ENCODE data around the gene TOGARAM2.

The TOGARAM2 gene

DNA sequence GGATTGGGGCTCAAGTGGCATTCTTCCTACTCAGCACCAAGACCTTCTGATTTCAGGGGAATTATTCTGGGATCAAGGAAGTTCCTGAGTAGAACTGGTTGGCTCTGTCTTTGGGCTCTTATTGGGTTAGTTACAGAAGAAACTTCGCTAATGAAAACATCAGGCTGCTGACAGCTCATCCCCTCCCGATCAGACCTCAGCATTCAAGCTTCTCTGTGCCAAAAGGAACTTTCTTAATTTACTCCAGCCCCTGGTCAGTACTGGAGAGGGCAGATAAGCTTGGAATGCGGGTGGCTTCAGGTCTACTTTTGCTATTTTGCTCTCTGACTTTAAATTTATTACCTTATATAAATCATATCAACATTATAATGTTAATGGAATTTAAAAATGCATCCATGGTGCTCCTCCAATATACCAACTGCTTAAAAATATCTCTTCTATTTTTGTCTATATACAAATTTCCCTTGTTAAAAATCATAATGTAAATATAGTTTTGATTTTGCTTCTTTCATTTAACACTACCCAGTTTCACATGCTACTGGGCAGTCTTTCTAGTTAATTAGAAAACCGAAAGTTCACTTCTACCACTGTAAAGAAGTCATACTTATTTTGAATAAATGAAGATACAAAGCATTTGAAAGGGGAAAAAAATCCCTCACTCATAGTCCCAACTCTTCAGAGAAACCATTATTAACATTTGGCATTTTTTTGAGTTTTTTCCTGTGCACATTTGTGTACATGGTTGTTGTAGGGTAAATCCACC, 58.8 kb downstream of the TOGARAM2 start:
- TF ChIP-seq, protein P1, sequence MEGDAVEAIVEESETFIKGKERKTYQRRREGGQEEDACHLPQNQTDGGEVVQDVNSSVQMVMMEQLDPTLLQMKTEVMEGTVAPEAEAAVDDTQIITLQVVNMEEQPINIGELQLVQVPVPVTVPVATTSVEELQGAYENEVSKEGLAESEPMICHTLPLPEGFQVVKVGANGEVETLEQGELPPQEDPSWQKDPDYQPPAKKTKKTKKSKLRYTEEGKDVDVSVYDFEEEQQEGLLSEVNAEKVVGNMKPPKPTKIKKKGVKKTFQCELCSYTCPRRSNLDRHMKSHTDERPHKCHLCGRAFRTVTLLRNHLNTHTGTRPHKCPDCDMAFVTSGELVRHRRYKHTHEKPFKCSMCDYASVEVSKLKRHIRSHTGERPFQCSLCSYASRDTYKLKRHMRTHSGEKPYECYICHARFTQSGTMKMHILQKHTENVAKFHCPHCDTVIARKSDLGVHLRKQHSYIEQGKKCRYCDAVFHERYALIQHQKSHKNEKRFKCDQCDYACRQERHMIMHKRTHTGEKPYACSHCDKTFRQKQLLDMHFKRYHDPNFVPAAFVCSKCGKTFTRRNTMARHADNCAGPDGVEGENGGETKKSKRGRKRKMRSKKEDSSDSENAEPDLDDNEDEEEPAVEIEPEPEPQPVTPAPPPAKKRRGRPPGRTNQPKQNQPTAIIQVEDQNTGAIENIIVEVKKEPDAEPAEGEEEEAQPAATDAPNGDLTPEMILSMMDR (conservative IDR thresholded peaks at IDR 0.05) = no peak
- TF ChIP-seq ZFX (IDR thresholded peaks at IDR 0.05) = no peak
- H3K27ac ChIP-seq = no peak overlapping the region

DNA sequence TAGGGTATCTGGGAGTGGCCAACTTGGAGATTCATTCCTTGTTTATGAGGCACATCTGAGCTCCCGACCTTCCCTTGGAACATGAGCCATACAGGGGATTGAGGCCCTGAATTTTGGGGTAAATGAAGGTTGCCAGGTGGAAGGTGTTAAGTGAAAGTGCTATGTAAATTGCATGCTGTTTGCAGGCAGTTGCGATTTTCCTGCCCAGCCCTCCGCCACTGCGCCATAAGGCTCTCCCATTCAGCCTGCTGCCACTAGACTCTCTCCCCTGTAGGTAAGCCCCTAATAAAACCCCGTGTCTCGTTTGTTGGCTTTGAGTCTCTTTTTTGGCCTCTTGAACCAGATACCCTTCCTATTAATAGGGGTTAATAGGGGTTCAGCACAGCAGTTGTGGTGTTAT, 59.5 kb downstream of the TOGARAM2 start:
- TF ChIP-seq, protein P1 (conservative IDR thresholded peaks at IDR 0.05) = no peak
- no peak for TF ChIP-seq ZFX (IDR thresholded peaks at IDR 0.05)
- no peak overlapping the region for H3K27ac ChIP-seq

DNA sequence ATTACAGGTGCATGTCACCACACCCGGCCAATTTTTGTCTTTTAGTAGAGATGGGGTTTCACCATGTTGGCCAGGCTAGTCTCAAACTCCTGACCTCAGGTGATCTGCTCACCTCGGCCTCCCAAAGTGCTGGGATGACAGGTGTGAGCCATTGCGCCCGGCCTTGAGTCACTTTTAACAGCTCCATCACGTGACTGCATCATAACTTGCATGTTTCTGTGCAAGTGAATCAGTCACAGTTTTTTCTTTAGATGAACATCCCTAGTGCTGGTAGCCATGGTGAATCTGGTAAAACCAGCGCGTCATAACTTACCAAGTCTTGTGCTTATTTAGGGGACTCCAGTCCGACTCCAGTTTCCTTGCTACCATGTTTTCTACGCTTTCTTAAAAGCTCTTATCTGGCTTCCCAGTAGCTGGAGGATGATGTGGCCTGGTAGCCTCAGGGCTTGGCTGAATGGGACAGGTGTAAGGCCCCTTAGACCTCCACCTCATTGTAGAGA, 60.1 kb downstream of the TOGARAM2 start:
- no peak overlapping the region for H3K27ac ChIP-seq
- TF ChIP-seq, protein P1 (conservative IDR thresholded peaks at IDR 0.05) = no peak
- TF ChIP-seq ZFX (IDR thresholded peaks at IDR 0.05) = no peak

DNA sequence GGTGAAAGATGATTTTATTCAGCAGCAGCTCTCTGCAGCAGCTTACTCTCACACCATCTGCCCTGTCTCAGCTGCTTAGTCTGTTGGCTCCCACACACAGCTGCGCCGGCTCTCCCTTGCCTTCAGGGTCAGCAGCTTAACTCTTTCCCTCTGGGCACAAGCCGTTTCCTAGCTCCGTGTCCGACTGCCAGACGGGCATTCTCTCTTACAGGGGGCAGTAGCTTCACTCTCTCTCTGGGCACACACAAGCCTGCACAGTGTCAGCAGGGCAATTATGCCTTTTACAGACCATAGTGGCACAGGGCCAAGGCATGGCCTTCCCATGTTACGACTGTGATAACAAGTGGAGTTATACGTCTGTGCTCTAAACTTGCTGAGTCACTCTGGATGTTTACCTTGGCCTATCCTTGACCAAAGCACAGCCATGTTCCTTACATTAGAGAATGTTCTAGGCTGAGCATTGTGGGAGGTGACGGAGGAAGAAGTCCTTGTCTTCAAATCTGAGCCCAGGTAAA, 61.5 kb downstream of the TOGARAM2 start:
- TF ChIP-seq ZFX (IDR thresholded peaks at IDR 0.05) = no peak
- TF ChIP-seq, protein P1 (conservative IDR thresholded peaks at IDR 0.05) = no peak
- no peak overlapping the region for H3K27ac ChIP-seq

DNA sequence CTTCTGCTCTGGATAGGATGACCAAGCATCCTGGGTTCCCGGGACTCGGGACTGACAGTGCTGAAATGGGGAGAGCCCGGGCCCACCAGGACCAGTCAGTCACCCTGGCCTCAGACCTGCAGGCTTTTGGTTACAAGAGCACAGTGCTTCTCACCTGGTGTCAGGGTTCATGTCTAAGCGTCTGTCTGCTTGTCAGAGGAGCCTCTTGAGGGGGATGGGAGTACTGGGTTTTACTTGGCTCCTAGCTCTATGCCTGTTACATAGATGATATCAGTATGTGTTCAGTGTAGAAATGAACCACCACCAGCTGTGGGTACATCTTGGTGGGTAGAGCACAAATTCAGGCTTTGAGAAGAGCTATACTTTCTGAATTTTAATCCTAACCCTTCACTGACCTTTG, 63.4 kb downstream of the TOGARAM2 start:
- H3K27ac ChIP-seq = no peak overlapping the region
- no peak for TF ChIP-seq ZFX (IDR thresholded peaks at IDR 0.05)
- TF ChIP-seq, protein P1 (conservative IDR thresholded peaks at IDR 0.05) = no peak

DNA sequence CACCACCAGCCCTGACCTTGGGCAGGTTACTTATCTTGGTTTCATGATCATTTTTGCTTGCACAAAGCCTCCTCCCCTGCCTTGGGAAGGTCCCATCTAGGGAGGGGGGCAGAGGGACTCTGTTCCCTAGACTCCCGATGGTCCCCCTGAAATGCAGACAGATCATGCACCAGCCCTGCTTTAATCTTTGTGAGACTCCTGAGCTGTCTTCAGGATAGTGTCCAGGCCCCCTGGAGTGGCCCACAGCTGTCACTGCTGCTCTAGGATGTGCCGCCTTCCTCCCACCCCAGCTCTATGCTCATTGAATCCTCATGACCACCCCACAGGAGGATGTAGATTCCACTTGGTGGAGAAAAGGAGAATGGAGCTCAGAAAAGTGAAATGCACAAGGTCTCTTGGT, 65.2 kb downstream of the TOGARAM2 start:
- TF ChIP-seq, protein P1 (conservative IDR thresholded peaks at IDR 0.05) = no peak
- TF ChIP-seq ZFX (IDR thresholded peaks at IDR 0.05) = no peak
- H3K27ac ChIP-seq = no peak overlapping the region

DNA sequence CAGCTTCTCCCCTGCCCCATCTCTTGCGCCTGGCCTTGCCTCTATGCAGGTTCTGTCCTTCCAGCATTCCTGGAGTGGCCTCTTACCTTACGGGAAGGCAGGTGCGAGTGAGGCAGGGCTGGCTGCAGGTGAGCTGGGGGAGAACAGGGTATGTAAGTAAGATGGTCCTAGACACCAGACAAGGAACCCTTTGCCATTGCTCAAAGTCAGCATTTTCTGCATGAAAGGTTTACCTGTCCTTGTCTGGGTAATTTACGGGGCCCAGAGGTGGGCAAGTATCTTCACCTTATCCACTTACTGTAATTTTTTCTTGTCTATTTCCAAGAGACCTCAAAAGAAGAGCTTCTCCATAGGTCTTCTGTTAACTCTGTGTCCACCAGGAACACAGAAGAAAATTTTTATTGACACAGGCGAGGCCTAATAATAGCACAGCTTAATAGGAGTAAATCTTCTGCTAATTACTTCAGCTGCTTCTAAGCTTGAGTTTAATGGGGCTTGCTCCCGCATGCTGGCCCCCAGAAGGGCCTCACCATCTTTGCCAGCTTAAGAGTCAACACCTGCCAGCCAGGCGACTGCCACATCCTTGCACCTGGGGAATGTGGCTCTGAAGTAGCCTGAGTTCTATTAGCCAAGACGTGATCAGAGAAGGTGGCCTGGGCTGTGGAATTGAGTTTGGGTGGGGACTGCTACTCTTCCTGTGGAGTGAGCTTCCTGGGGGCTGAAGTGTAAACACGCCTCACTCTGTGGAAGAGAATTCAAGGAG, 66.2 kb downstream of the TOGARAM2 start:
- no peak overlapping the region for H3K27ac ChIP-seq
- TF ChIP-seq ZFX (IDR thresholded peaks at IDR 0.05) = no peak
- TF ChIP-seq, protein P1 (conservative IDR thresholded peaks at IDR 0.05) = no peak
